GM21619 (cell line): ENCODE results near the gene CHST9.
"Not testable (repeated sequence)": the region's sequence is repeated elsewhere in the genome, so short reads cannot be mapped to it uniquely, and the experiment has no call there.

Experiments
- ATAC-seq: cut with Tn5 transposase; IDR thresholded peaks from one replicate; pipeline ENCODE4 v1.9.1; 2021; ENCODE audit not compliant: unreplicated experiment

Gene CHST9

DNA sequence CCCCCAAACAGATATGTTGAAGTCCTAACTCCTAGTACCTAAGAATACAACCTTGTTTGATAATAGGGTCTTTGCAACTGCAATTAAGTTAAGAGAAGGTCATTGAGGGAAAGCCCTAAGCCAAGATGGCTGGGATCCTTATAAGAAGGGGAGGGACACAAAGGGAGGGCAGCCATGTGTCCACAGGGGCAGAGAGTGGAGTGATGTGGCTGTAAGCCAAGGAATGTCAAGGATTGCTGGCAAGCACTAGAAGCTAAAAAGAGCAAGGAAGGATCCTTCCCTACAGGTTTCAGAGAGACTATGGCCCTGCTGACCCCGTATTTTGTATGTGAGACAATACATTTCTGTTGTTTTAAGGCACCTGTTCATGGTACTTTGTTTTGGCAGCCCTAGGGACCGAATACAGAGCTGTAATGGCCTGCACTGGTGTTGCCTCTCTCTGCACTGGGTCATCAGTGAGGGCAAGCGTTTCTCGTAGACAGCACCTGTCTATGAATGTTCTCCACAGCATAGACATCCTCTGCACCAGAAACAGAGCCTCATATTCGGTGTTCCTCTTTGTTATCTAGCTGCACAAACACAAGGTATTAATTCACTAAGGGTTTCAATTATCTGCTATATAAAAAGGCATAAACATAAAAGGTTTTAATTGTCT, 244.2 kb downstream of the CHST9 start:
- ATAC-seq: no peak

DNA sequence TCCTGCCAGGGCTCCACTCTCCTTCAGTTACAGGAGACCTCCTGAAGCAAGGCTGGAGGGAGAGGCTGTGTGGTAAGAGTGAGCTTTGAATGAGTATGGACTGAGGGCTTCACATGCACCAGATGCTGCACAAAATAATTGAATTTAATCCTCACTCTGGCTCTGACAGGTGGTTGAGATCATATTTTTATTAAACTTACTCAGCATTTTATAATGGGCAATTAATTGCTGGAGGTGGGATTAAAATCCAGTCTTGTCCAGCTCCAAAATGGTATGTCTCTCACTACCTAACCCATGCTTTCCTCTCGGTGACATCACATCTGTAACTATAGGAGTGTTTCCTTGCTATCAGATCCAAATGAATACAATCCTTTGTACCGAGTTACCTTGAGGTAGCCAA, 253.4 kb downstream of the CHST9 start:
- ATAC-seq: no peak

DNA sequence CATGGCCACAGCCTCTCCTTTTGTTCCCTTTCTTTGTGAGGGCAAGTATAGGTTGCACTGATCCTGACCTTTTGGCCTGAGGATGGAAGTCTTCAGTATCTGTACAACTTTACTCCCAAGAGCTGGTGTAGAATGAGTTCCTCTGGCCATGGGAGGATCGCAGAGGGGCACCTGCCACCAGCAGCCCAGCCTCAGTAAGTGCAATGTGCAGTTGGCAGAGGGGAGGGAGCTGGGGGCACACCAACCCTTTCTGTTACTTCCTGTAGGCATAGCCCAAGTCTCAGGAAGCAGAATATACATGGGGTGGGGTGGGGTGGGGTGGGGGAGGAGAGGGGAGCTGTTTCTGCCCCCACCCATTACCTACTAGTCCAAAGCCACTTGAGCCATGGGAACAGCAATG, 254.5 kb downstream of the CHST9 start:
- ATAC-seq: no peak

DNA sequence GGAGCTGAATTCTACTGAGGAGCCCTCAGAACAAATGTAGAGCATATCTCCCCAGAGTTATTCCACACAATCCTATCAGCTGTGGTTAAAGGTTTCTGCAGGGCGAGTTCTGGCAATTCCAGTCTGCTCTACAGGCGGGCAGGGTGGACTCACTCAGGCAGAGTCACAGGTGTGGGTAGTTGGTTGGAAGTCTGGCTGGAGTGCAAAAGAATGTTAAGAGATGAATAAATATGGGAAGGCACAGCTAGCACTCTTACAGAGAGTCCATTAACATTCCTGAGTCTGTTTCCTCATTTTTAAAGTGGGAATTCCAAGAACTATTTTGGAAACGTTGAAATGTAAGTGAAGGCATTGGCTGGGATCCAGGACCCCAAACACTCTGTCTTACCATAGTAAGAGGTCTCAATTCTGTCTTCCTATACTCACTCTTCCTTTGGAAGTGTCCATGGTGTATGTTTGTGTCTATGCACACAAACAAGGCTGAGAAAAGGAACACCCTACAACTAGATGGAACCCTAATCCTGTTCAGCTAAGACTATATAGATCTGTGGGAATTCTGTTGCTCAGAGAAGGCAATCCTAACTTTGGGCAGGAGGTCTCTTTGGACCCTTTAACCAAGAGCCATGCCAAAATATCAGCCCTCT, 256.3 kb downstream of the CHST9 start:
- ATAC-seq: no peak

DNA sequence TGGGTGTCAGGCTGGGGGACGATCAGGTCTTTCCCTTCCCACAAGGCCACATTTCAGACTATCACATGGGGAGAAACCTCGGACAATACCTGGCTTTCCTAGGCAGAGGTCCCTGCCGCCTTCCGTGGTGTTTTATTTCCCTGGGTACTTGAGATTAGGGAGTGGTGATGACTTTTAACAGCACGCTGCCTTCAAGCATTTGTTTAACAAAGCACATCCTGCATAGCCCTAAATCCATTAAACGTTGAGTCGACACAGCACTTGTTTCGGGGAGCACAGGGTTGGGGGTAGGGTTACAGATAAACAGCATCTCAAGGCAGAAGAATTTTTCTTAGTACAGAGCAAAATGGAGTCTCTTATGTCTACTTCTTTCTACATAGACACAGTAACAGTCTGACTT, 257.3 kb downstream of the CHST9 start:
- ATAC-seq: not testable (repeated sequence)

DNA sequence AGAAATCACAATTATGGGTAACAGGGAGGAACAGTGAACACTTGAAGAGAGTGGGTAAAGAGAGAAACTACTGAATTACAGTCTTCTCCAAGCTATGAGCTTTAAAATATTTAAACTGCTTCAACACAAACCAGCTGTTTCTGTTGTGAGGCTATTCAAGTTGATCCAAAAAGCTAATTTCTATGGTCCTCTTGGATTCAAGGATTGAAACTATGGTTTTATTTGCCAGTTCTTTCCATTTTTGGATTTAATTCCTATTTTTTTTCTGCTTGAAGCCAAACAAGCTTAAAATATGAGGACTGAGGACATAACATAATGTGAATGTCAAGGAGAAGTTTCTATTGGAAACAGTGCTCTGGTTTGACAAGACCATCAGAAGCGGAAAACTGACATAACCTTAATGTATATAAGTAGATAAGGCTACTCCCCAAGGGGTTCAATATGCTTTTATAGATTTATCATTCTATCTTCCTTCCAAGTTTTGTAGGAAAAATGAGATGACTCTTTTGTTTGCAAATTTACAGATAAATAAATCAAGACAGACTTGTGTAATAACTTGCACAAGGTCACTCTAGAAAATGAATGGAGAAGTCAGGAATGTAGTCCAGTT, 258.9 kb downstream of the CHST9 start:
- no peak for ATAC-seq

DNA sequence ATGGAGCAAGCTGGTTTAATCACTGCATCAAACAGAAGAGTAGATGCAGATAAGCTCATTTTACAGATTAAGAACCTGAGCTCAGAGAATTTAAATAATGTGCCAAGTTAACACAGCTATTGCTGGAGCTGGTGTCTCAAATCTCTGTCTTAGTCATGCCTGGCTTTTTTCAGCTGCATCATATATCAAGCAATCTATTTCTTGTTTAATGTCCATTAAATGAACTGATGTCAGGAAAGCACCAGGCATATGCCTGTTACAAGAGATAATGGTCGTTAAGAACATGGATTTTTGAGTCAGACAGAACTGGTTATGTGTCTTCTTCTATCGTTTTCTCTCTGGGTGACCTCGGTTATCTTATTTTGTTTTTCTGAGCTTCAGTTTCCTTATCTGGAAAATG, 259.8 kb downstream of the CHST9 start:
- no peak for ATAC-seq

DNA sequence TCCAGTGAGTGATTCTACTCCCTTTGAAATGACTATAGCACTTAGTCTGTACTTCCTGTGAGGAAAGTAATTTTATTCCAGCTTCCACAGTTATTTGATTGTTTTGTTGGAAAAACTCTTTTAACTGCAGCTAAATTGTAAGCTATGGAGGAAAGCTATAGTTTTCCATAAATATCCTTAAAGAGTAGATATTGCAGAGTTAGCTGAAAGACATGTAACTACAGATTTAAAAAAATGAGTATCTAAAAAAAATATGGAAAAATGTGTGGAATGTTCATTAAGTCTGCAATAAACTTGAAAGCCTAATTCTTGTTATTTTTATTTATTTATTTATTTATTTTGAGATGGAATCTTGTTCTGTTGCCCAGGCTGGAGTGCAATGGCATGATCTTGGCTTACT, 262.8 kb downstream of the CHST9 start:
- no peak for ATAC-seq

DNA sequence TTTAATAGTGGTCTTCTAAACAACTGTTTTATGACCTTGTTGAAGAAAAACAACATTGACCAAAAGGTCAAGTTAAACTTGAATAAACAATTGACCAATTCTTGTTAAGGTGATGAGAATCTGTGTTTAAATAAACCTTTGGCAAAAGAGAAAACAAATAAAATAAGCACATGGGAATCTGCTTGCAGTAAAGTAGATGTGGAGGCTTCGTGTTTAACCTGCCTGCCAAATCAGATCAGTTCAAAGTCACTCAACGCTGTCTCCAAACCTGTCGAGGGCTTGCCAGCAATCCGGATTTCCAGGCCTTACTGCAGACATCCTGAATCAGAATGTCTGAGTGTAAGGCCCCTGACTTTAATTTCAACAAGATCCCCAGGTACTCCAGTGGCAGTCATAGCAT, 264.5 kb downstream of the CHST9 start:
- ATAC-seq: no peak

DNA sequence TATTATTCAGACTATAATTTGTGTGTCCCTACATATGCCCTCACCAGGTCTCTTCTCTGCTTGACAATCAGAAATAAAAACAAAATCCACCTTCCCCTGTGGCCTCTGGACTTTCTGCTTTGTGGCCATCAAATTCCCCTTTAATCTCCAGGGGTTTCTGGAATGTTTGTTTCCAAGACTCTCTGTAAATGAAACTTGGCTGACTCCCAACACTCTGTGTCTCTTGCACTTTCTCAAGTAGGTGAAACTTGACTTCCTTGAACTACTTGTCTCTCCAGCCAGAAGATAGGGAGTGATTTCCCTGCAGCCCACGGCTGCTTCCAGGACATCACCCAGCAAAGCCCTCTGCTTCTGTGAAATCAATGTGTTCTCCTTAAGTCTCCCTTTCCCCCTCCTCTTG, 265.5 kb downstream of the CHST9 start:
- ATAC-seq: no peak

DNA sequence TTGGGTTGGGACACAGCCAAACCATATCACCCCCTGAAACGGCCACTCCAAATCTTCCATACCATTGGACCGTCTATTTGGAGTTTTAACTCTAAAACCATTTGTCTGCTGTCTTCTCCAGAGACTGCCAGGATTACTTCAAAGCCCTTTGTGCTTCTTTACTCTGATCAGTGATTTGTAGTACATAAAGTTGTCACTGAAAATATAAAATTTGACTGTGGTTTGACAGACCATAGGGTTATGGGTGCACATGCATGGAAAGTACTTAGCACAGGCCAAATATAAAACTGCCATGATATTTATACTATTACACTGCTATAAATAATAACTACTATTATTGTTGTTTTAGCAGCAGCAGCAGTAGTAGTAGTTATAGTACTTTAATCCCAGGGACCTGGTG, 265.9 kb downstream of the CHST9 start:
- ATAC-seq: no peak

DNA sequence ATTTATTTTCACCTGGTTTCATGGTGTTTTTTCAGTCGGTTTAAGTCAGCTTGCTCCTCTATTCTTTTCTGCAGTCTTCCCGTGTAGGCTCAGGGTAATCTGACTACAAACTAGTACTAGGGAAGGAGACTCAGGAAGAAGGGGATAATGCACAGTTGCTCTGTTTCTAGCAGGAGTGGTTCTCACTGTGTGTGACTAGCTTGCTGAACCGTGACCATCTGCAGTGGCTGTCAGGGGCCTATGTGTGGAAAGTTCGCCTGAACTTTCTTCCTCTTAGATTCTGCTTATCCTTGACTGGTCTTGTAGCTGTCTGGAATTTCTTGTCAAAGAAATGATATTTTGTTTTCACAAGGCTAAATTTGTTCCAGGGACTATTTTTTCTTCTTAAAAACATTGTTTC, 273.3 kb downstream of the CHST9 start:
- ATAC-seq: no peak

DNA sequence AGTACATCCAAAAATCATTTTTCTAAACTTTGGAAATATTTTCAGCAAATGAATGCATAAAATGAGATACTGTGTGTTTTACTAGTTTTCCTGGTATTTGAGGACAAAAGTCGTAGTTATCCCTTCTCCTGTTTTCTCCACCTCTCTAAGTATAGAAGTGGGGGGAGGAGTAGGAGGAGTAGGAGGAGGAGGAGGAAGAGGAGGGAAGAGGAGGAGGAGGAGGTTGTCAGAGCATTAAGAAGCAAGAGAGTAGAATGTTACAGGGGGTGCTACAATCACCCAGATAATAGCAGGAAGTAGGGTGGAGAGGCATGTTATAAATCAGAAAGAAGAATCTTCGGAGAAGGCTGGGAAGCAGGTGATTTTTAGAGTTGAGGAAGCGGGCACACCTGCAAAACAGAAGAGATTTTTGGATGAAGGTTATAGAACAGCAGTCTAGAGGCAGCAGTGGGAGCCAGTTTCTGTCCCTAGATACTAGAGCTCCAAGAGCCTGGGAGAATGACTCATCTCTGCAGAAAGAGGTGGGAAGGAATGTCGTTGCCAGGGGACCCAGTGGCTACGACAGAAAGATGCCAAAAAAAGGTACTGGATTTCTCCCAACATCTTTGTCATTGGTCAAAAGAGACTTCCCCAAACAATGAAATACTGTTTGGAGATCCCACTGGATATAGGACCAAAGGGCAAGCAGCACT, 275.4 kb downstream of the CHST9 start:
- no peak for ATAC-seq

DNA sequence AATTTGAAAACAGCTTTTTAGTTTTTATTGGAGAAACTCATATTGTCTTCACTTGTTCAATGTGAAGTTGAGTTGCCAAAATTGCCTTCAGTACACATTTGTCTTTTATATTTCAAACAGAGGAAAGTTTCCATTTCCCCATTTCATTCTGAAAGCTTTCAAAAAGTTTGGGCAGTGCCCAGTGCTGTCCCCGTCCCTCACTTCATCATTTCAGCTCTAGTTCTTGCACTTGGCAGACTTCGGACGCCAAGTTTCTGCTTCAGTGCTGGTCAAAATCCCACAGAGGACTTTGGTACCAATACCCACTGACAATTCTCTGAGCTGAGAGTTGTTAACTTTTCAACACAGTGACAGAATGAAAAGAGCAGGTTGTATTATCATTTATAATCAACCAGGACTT, 276.2 kb downstream of the CHST9 start:
- ATAC-seq: no peak

DNA sequence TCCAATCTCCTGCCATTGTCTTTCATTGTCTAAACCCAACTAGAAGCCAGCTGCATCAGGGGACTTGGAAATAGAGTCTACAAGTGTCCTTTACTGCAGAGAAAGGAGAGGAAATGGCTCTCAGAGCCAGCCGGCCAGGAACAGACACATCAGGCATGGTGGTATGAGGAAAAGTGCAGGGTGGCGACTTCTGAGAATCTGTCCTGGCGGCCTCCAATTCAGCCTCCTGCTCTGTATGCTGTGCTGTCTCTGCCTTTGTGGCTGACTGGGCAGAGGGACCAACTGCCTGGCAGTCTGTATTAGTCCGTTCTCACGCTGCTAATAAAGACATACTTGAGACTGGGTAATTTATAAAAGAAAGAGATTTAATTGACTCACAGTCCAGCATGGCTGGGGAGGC, 282.8 kb downstream of the CHST9 start:
- ATAC-seq: no peak

DNA sequence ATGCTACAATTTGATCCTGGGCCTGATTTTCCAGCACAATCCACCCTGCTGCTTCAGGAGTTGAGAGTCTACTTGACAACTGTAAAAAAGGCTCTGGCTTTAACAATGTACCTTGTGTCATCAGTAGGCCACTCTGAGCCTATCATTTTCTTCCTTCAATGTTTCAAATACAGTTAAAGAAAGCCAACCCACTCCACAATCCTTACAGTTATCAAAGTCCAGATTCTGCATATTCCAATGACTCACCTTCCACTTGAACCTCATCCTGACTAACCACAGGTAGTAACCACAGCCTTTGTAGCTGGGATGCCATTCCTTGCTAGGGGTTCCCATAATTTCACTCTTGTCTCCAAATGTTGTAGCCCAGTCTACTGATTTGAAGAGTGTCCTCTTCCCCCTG, 284.1 kb downstream of the CHST9 start:
- no peak for ATAC-seq

DNA sequence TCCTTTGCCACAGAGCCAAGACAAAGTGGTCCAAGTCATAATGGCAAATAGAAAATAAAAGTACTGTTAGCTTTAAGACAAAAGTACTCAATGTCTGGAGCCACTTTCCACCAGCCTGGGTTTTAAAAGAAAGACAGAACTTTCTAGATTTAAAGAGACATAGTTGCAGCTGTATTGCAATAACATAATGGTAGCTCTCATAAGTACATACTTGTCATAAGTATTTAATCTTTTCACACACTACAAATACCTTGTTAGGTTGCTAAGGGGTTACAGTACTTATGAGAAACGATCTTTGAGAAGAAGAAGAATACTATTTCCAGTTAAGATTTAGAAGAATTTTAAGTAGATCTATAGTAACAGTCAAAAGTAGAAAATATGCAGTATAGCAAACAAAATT, 290.7 kb downstream of the CHST9 start:
- ATAC-seq: no peak

DNA sequence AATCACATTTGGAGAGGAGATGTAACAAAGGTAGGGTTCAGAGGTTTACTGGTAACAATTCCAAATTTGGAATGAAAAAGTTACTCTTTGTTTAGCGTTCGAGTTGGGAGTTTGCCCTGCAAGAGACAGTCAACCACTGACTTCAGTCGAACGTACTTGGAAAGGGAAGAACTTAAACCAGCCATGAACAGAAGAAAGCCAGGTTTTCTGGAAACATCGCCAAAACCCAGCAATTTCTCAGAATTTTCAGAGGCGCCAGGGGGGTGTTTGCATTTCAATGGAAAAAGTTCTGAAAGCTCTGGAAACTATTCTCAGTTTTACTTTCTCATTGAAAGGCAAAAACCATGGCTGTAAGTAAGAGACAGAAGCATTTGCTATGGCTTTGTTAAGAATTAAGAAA, 291.1 kb downstream of the CHST9 start:
- ATAC-seq: no peak

DNA sequence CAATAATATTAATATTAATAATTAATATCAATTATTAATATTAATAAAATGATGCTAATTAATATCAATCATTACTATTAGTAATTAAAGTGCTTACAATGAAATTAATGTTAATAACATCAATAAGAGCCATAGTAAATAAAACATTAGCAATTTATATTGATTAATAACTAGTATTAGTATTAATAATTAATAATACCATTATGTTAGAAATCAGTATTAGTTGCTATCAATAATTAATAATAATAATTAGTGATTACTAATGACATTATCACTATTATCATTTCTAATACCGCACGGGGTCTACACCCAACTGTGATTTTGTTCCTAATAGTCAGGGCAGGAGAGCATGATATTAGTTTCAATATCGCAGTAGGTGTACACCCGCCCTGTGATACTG, 296.8 kb downstream of the CHST9 start:
- ATAC-seq: no peak

DNA sequence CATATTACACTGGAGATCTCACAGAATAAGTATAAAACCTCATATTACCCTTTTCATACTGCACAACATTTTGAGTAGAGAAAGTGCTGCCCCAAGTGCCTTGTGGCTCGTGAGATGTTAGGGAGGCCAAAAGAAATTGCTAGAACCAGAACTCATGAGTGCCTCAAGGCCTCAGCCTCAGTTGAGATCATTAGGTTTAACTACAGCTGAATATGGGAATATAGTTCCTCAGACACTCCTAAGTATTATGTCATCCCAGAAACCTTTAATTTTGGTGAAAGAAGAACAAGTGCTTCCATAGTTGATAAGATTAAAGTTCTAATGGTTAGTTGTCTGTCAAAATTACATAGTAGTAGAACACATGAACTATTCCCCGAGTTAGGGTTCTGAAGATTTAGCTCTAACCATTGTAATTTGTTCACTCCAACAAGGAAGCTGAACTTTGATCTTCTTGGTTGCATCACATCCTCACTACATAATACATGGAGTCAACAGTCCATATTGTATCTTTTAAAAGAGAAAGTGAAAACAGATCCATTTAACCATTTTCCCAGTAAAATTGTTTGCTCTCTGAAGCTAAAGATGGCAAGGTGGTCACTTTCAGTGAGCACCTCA, 310.0 kb downstream of the CHST9 start:
- no peak for ATAC-seq

DNA sequence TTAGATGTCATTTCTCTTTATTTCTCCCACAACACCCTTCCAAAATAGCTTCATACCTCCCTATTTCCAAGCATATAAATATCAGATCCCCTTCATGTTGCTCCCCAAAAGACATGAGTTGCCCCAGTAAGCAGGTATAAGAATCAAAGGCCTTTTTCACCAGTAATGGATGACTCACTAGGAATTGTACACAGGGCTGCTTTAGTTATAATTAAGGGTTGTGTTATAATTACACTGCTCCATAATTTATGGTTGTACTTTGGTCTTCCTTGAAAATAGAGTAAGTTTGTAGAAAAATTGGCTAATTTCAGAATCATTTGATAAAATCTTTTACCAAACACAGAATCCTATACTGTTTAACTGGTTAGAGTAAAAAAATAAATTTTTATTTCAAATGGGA, 310.8 kb downstream of the CHST9 start:
- ATAC-seq: no peak

DNA sequence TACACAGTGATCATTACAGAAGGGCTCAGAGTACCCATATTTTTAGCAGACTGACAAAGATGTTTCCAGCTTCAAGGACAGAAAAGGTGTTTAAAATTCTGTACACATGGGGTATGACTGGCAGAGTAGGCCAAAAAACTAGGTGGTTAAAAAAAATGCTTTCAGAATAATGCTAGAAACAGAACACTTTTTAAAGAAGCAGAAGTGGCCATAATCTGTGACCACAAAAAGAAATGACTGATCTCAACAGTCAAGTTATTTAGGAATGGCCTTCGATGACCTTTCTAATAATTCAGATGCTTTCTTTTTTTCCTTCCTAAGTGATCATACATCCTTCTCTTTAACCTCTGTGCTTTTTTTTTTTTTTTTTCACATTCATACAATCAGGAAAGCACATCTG, 315.5 kb downstream of the CHST9 start:
- no peak for ATAC-seq
